Parathyroid adenoma (tissue), 2 donors: Measurements from ENCODE around the gene DPT.

ENCODE experiments used
- H2AFZ ChIP-seq: fragments of 300-600 bp; sonication (generic); one replicate; pipeline ENCODE4 v1.7.0; 2017; ENCODE audit warnings: antibody characterized with exemption, mild to moderate bottlenecking
- H3K27ac ChIP-seq: fragments of 300-600 bp; sonication (generic); one replicate; pipeline ENCODE4 v1.7.0; 2017
- H3K27me3 ChIP-seq: fragments of 300-600 bp; sonication (generic); one replicate; pipeline ENCODE4 v1.7.0; 2017; ENCODE audit warnings: low read length; ENCODE audit not compliant: control insufficient read depth, insufficient read depth
- H3K36me3 ChIP-seq: fragments of 300-600 bp; sonication (generic); one replicate; pipeline ENCODE4 v1.7.0; 2017; ENCODE audit warnings: low read length; ENCODE audit not compliant: control insufficient read depth, insufficient read depth
- H3K4me1 ChIP-seq: fragments of 300-600 bp; sonication (generic); one replicate; pipeline ENCODE4 v1.7.0; 2017; ENCODE audit warnings: control low read depth
- H3K4me2 ChIP-seq: fragments of 300-600 bp; sonication (generic); one replicate; pipeline ENCODE4 v1.7.0; 2017; ENCODE audit warnings: low read length
- H3K4me3 ChIP-seq: fragments of 300-600 bp; sonication (generic); one replicate; pipeline ENCODE4 v1.7.0; 2017; ENCODE audit warnings: low read depth, low read length
- H3K79me2 ChIP-seq: fragments of 300-600 bp; sonication (generic); one replicate; pipeline ENCODE4 v1.7.0; 2017; ENCODE audit warnings: control low read depth
- H3K9ac ChIP-seq: fragments of 300-600 bp; sonication (generic); one replicate; pipeline ENCODE4 v1.7.0; 2017; ENCODE audit warnings: mild to moderate bottlenecking
- H3K9me3 ChIP-seq: fragments of 300-600 bp; sonication (generic); one replicate; pipeline ENCODE4 v1.7.0; 2017; ENCODE audit warnings: low read length; ENCODE audit not compliant: control insufficient read depth
- TF ChIP-seq, protein P1 (sequence below): fragments of 300-600 bp; sonication (generic); IDR thresholded peaks from one replicate; pipeline ENCODE4 v1.7.0; 2017; ENCODE audit warnings: antibody characterized with exemption, mild to moderate bottlenecking
- donor health status: primary hyperparathyroidism.

Gene DPT

GRCh38 chr1:168734271-168734670 is 5.3 kb upstream of the DPT start:
- TF ChIP-seq, protein P1, sequence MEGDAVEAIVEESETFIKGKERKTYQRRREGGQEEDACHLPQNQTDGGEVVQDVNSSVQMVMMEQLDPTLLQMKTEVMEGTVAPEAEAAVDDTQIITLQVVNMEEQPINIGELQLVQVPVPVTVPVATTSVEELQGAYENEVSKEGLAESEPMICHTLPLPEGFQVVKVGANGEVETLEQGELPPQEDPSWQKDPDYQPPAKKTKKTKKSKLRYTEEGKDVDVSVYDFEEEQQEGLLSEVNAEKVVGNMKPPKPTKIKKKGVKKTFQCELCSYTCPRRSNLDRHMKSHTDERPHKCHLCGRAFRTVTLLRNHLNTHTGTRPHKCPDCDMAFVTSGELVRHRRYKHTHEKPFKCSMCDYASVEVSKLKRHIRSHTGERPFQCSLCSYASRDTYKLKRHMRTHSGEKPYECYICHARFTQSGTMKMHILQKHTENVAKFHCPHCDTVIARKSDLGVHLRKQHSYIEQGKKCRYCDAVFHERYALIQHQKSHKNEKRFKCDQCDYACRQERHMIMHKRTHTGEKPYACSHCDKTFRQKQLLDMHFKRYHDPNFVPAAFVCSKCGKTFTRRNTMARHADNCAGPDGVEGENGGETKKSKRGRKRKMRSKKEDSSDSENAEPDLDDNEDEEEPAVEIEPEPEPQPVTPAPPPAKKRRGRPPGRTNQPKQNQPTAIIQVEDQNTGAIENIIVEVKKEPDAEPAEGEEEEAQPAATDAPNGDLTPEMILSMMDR, result no peak
- no peak overlapping the region for H3K9ac ChIP-seq
- H3K27ac ChIP-seq, result no peak overlapping the region
- no peak overlapping the region for H2AFZ ChIP-seq
- no peak overlapping the region for H3K4me3 ChIP-seq
- no peaks in the 10 kb centered on the region for H3K4me1 ChIP-seq
- H3K9me3 ChIP-seq, result no peaks in the 10 kb centered on the region
- H3K36me3 ChIP-seq, result no peaks in the 10 kb centered on the region
- H3K27me3 ChIP-seq, result no peaks in the 10 kb centered on the region
- no peak overlapping the region for H3K4me2 ChIP-seq
- no peaks in the 10 kb centered on the region for H3K79me2 ChIP-seq

DNA sequence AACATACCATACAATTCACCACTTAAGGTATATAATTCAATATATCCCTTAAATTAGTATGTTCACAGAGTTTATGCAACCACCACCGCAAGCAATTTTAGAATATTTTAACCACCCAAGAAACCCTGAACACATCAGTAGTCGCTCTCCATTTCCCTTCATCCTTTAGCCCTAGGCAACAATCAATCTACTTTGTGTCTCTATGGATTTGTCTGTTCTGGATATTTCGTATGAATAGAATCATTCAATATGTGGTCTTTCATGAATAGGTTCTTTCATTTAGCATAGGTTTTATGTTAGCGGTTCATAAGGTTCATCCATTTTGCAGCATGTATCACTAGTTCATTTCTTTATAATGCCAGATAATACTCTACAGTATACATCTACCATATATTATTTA is 4.2 kb upstream of the DPT start:
- H3K79me2 ChIP-seq, result no peaks in the 10 kb centered on the region
- TF ChIP-seq, protein P1, result no peak

DNA sequence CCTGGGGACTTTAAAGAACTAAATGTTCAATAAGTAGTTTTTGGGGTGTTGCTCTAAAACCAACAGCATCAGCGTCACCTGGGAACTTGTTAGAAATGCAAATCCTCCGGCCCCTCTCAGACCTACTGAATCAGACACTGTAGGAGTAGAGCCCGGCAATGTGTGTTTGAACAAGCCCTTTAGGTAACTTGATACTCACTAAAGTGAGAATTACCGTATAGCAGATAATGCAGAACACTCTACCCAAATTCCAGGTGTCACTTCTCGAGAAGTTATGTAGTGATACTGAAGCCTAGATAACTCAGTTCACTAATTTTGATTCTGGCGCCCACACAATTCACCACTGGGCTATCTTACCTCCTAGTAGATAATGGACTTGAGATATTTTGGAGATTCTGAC is 3.7 kb upstream of the DPT start:
- no peaks in the 10 kb centered on the region for H3K79me2 ChIP-seq
- no peak overlapping the region for H3K27ac ChIP-seq
- no peaks in the 10 kb centered on the region for H3K9me3 ChIP-seq
- H3K36me3 ChIP-seq, result no peaks in the 10 kb centered on the region
- H3K4me3 ChIP-seq, result no peak overlapping the region
- H3K9ac ChIP-seq, result no peak overlapping the region
- H3K4me2 ChIP-seq, result no peak overlapping the region
- H2AFZ ChIP-seq, result no peak overlapping the region
- no peaks in the 10 kb centered on the region for H3K4me1 ChIP-seq
- no peaks in the 10 kb centered on the region for H3K27me3 ChIP-seq
- TF ChIP-seq, protein P1, result no peak

More for the DNA sequence above, 4.2 kb upstream of the DPT start:
- Histone ChIP-seq H3K9ac (no peak overlapping the region), H3K4me2 (no peak overlapping the region), H3K36me3 (no peaks in the 10 kb centered on the region), H2AFZ (no peak overlapping the region), H3K27ac (no peak overlapping the region), H3K4me3 (no peak overlapping the region), H3K4me1 (no peaks in the 10 kb centered on the region), H3K9me3 (no peaks in the 10 kb centered on the region), H3K27me3 (no peaks in the 10 kb centered on the region)

- no peaks in the 10 kb centered on the region for H3K4me1 ChIP-seq
- no peak overlapping the region for H3K9ac ChIP-seq
- no peak overlapping the region for H3K27ac ChIP-seq
- no peaks in the 10 kb centered on the region for H3K36me3 ChIP-seq
- no peaks in the 10 kb centered on the region for H3K79me2 ChIP-seq
- no peak overlapping the region for H2AFZ ChIP-seq
- no peak overlapping the region for H3K4me3 ChIP-seq
- no peaks in the 10 kb centered on the region for H3K27me3 ChIP-seq
- no peaks in the 10 kb centered on the region for H3K9me3 ChIP-seq
- no peak overlapping the region for H3K4me2 ChIP-seq
- TF ChIP-seq, protein P1, result no peak
Measured at GRCh38 chr1:168731244-168731953, 2.4 kb upstream of the DPT start.

GRCh38 chr1:168729405-168729802 is 398 bp upstream of the DPT start:
- Histone ChIP-seq H3K27me3 (no peaks in the 10 kb centered on the region), H2AFZ (no peak overlapping the region), H3K4me3 (no peak overlapping the region), H3K4me1 (no peaks in the 10 kb centered on the region), H3K9me3 (no peaks in the 10 kb centered on the region), H3K27ac (no peak overlapping the region), H3K79me2 (no peaks in the 10 kb centered on the region), H3K4me2 (no peak overlapping the region), H3K36me3 (no peaks in the 10 kb centered on the region), H3K9ac (no peak overlapping the region)
- TF ChIP-seq, protein P1, result no peak
